GM12891 (cell line): ENCODE measurements around the gene TENT5C.

Experiments
- POLR2A ChIP-seq: IDR thresholded peaks from 2 replicates; pipeline ENCODE4 v1.6.1; 2011; ENCODE audit warnings: low read depth, low read length, control low read depth
- POLR2AphosphoS5 ChIP-seq: IDR thresholded peaks from 2 replicates; pipeline ENCODE4 v1.6.1; 2011; ENCODE audit warnings: low read depth, low read length, control low read depth
- SPI1 ChIP-seq: IDR thresholded peaks from 2 replicates; pipeline ENCODE4 v1.6.1; 2011; ENCODE audit warnings: low read depth, low read length, control low read depth
- TAF1 ChIP-seq: IDR thresholded peaks from 2 replicates; pipeline ENCODE4 v1.6.1; 2011; ENCODE audit warnings: low read depth, low read length, control low read depth

DNA sequence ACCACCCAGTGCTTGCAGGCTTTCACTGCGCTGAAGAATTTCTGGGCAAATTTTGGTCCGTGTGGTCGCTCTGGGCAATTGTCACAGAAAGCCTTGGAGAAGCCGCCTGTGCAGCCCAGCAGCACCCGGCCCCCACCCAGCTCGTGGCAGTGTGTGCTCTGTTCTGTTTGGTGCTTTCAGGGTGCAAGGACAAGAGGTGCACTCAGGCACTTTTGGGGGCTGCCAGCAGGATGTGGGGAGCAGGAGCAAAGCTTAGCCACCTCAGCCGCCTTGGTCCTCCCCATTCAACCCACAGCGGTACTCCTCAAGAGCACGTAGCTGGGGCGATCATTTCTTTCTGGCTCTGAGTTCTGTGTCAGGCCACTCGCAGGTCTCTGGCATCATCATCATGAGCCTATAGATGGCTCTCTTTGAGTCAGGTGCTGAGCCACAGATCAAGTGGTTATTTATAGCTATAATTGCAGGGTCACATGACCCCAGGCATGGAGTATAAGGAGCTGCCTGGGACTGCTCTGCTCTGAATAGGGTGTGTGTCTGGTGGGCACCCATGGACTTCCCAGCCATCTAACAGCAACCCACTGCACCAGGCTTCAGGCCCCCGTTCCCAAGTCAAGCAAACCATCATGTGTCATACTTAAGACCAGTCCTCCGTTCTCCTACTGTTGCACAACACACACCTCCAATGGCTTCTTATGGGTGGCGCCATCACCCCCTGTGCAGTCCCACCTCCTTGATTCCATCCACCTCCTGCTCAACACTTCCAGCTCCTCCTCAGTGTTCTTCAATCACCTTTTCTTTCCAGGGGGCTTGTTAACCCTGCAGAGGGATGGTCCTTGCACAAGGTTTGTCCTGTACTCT, 18.1 kb upstream of the TENT5C start:
- TF ChIP-seq TAF1: no peak
- no peak for TF ChIP-seq POLR2AphosphoS5
- no peak for TF ChIP-seq POLR2A
- TF ChIP-seq SPI1: no peak
